Liver (tissue), 9 donors: Measurements from ENCODE around the gene EGLN1. TPM values are rescaled to one million over a fixed set of nuclear protein-coding genes. Genes with fewer than 3 reads are reported as not detected.

ENCODE experiments used
- DNase-seq: peaks from one replicate; pipeline ENCODE4 v3.0.0-alpha.2; 2017; ENCODE audit warnings: low spot score
- H3K27ac ChIP-seq, 2 donors: one replicate each; pipeline ENCODE4 v1.7.0; 2013; ENCODE audit warnings: inconsistent platforms in 2 of 2, low read length in 2 of 2, control low read depth in 1 of 2, low read depth in 1 of 2, mild to moderate bottlenecking in 1 of 2
- H3K27me3 ChIP-seq, 4 donors: one replicate each; pipeline versions ENCODE4 v1.6.1 to v1.7.0; 2013; ENCODE audit warnings: low read length in 3 of 4, inconsistent platforms in 1 of 4, mild to moderate bottlenecking in 1 of 4, moderate library complexity in 1 of 4; ENCODE audit not compliant: control insufficient read depth in 4 of 4, insufficient read depth in 4 of 4
- H3K36me3 ChIP-seq, 4 donors: one replicate each; pipeline versions ENCODE4 v1.6.1 to v1.7.0; 2013; ENCODE audit warnings: low read length in 3 of 4, mild to moderate bottlenecking in 3 of 4, low read depth in 1 of 4, moderate library complexity in 1 of 4; ENCODE audit not compliant: control insufficient read depth in 4 of 4, insufficient read depth in 3 of 4
- H3K4me1 ChIP-seq, 4 donors: one replicate each; pipeline versions ENCODE4 v1.6.1 to v1.7.0; 2013; ENCODE audit warnings: low read length in 3 of 4, mild to moderate bottlenecking in 3 of 4, moderate library complexity in 1 of 4; ENCODE audit not compliant: control insufficient read depth in 4 of 4, insufficient read depth in 4 of 4
- H3K4me3 ChIP-seq, 3 donors: one replicate each; pipeline versions ENCODE4 v1.6.1 to v1.7.0; 2013; ENCODE audit warnings: low read length in 3 of 3, control low read depth in 1 of 3, low read depth in 1 of 3, mild to moderate bottlenecking in 1 of 3
- H3K9ac ChIP-seq, 2 donors: one replicate each; pipeline ENCODE4 v1.7.0; 2013; ENCODE audit warnings: low read length in 2 of 2, mild to moderate bottlenecking in 2 of 2, moderate library complexity in 2 of 2, control low read depth in 1 of 2, low read depth in 1 of 2
- H3K9me3 ChIP-seq, 4 donors: one replicate each; pipeline versions ENCODE4 v1.6.1 to v1.7.0; 2013; ENCODE audit warnings: low read length in 3 of 4; ENCODE audit not compliant: control insufficient read depth in 4 of 4
- ATF3 ChIP-seq: IDR thresholded peaks from 2 replicates; pipeline ENCODE4 v1.6.1; 2016; ENCODE audit warnings: antibody characterized with exemption
- CTCF ChIP-seq: fragments of 150-350 bp; IDR thresholded peaks from 2 replicates; pipeline ENCODE4 v1.5.1; 2017; ENCODE audit warnings: improper control_type of control experiment, low read depth, low read length; ENCODE audit not compliant: missing input control
- EGR1 ChIP-seq, 2 donors: IDR thresholded peaks; 2 replicates each; pipeline ENCODE4 v1.6.1; 2016 to 2018; ENCODE audit warnings: antibody characterized with exemption in 2 of 2, low read depth in 2 of 2
- FOXA1 ChIP-seq: IDR thresholded peaks from 2 replicates; pipeline ENCODE4 v1.6.1; 2016; ENCODE audit warnings: antibody characterized with exemption
- FOXA2 ChIP-seq: IDR thresholded peaks from 2 replicates; pipeline ENCODE4 v1.6.1; 2016; ENCODE audit warnings: antibody characterized with exemption
- GABPA ChIP-seq, 2 donors: IDR thresholded peaks in 1 of 2; conservative IDR thresholded peaks in 1 of 2; 2 replicates each; pipeline ENCODE4 v1.6.1; 2016; ENCODE audit warnings: antibody characterized with exemption in 2 of 2, mild to moderate bottlenecking in 1 of 2, moderate library complexity in 1 of 2
- HNF4G ChIP-seq: IDR thresholded peaks from 2 replicates; pipeline ENCODE4 v1.6.1; 2016; ENCODE audit warnings: antibody characterized with exemption
- JUND ChIP-seq, 2 donors: IDR thresholded peaks; 2 replicates each; pipeline ENCODE4 v1.6.1; 2016; ENCODE audit warnings: antibody characterized with exemption in 2 of 2
- NR2F2 ChIP-seq: IDR thresholded peaks from 2 replicates; pipeline ENCODE4 v1.6.1; 2016; ENCODE audit warnings: antibody characterized with exemption
- RAD21 ChIP-seq, 2 donors: IDR thresholded peaks; 2 replicates each; pipeline ENCODE4 v1.6.1; 2016; ENCODE audit warnings: antibody characterized with exemption in 2 of 2, mild to moderate bottlenecking in 2 of 2
- REST ChIP-seq: IDR thresholded peaks from 2 replicates; pipeline ENCODE4 v1.6.1; 2016; ENCODE audit warnings: antibody characterized with exemption, mild to moderate bottlenecking
- RXRA ChIP-seq, 2 donors: IDR thresholded peaks; 2 replicates each; pipeline ENCODE4 v1.6.1; 2017 to 2018; ENCODE audit warnings: antibody characterized with exemption in 2 of 2, mild to moderate bottlenecking in 1 of 2
- SP1 ChIP-seq: IDR thresholded peaks from 2 replicates; pipeline ENCODE4 v1.6.1; 2018; ENCODE audit warnings: antibody characterized with exemption, mild to moderate bottlenecking
- TAF1 ChIP-seq: conservative IDR thresholded peaks from 2 replicates; pipeline ENCODE4 v1.6.1; 2016; ENCODE audit warnings: antibody characterized with exemption, mild to moderate bottlenecking
- YY1 ChIP-seq: IDR thresholded peaks from 2 replicates; pipeline ENCODE4 v1.6.1; 2016; ENCODE audit warnings: antibody characterized with exemption, mild to moderate bottlenecking
- ZBTB33 ChIP-seq: IDR thresholded peaks from 2 replicates; pipeline ENCODE4 v1.6.1; 2016; ENCODE audit warnings: antibody characterized with exemption
- WGBS: extraction: QIAGEN DNeasy Blood & Tissue Kit; methylation state at CpG from one replicate; pipeline ENCODE4 v1.1.7; 2013; 5-methylcytosine and 5-hydroxymethylcytosine counted together
- polyA plus RNA-seq, 2 donors: library from polyadenylated mRNA; stranded (reverse) in 1 of 2; unstranded in 1 of 2; fragments of 200-250 nt in 1 of 2; fragments of >200 nt in 1 of 2; fragmentation: Nextera tagmentation in 1 of 2; extraction: Ambion mirVana in 1 of 2; gene quantifications; one replicate each; pipeline versions ENCODE4 v1.2.1 to v1.2.3, GENCODE V29; 2013 to 2015
- total RNA-seq, 2 donors: library from RNA; depleted of rRNA; stranded (reverse); fragments of >200 nt; gene quantifications; one replicate each; pipeline ENCODE4 v1.2.3, GENCODE V29; 2014
- donor health status: healthy.
- donor health status: healthy.
- donor health status: healthy.
- donor health status: healthy.
- donor health status: healthy.

Gene EGLN1
- total and polyA plus RNA-seq, 4 donors, result 7.2 to 44.8 (median 22.2) TPM

- peak overlapping the region; percentile 84 to 93 (median 90) for H3K4me3 ChIP-seq
- H3K4me1 ChIP-seq, result peaks cover 5 to 46% (median 32%) of the 10 kb centered on the region in 4 donors
- no peaks in the 10 kb centered on the region for H3K9me3 ChIP-seq
- WGBS, result 1% methylated on average over 18 of the region's 18 CpGs
- peak overlapping the region; percentile 92 to 99 for H3K9ac ChIP-seq
- DNase-seq, result no peak
- TF ChIP-seq ATF3 (no peak), RAD21 (IDR thresholded peaks at IDR 0.05) (no peak), SP1 (no peak), TAF1 (peak; percentile 21)
- H3K27me3 ChIP-seq, result no peaks in the 10 kb centered on the region
- H3K36me3 ChIP-seq, result no peaks in the 10 kb centered on the region
- peak overlapping the region; percentile 99 to 100 for H3K27ac ChIP-seq
Measured at GRCh38 chr1:231420299-231420958, 1.7 kb downstream of the EGLN1 start.

GRCh38 chr1:231419738-231420298, 2.3 kb downstream of the EGLN1 start:
- H3K27me3 ChIP-seq, result no peaks in the 10 kb centered on the region
- WGBS, result 7% methylated on average over 8 of the region's 8 CpGs
- H3K27ac ChIP-seq, result peak overlapping the region; percentile 99 to 100
- H3K4me3 ChIP-seq, result peak overlapping the region; percentile 84 to 93 (median 90)
- H3K36me3 ChIP-seq, result no peaks in the 10 kb centered on the region
- DNase-seq, result no peak
- H3K9me3 ChIP-seq, result no peaks in the 10 kb centered on the region
- peaks cover 5 to 46% (median 32%) of the 10 kb centered on the region in 4 donors for H3K4me1 ChIP-seq
- H3K9ac ChIP-seq, result peak overlapping the region; percentile 92 to 99
- no peak for TF ChIP-seq RAD21 (IDR thresholded peaks at IDR 0.05)
- no peak for TF ChIP-seq HNF4G
- TF ChIP-seq SP1, result no peak
- TF ChIP-seq ZBTB33, result no peak
- TF ChIP-seq JUND (IDR thresholded peaks at IDR 0.05), result no peak
- no peak for TF ChIP-seq FOXA2
- no peak for TF ChIP-seq FOXA1
- TF ChIP-seq GABPA (IDR thresholded peaks at IDR 0.05 in 1 of 2, conservative IDR thresholded peaks at IDR 0.05 in 1 of 2), result no peak
- TF ChIP-seq ATF3, result no peak
- no peak for TF ChIP-seq RXRA (IDR thresholded peaks at IDR 0.05)
- TF ChIP-seq REST, result no peak
- no peak for TF ChIP-seq NR2F2
- no peak for TF ChIP-seq EGR1 (IDR thresholded peaks at IDR 0.05; ENCODE audit: low read depth in 2 of 2)
- TF ChIP-seq YY1, result no peak
- TF ChIP-seq CTCF, result no peak
